Psoas muscle (tissue), 8 donors: ENCODE data around the gene CCNT2. TPM values are rescaled to one million over a fixed set of nuclear protein-coding genes. Genes with fewer than 3 reads are reported as not detected.

ENCODE experiments used
- ATAC-seq, 4 donors: fragments of 200-7000 bp; cut with Tn5 transposase; one replicate each; pipeline ENCODE4 v1.9.1; 2020; ENCODE audit warnings: moderate library complexity in 3 of 4, mild to moderate bottlenecking in 2 of 4
- DNase-seq, 2 donors: peaks; one replicate each; pipeline ENCODE4 v3.0.0-alpha.2; 2020
- H3K27ac ChIP-seq: fragments of 200-600 bp; one replicate; pipeline ENCODE4 v1.8.0; 2022
- H3K27me3 ChIP-seq, 3 donors: fragments of 200-600 bp in 1 of 3; one replicate each; pipeline versions ENCODE4 v1.6.1 to v1.8.0; 2013 to 2022; ENCODE audit warnings: low read length in 2 of 3, mild to moderate bottlenecking in 2 of 3, moderate library complexity in 1 of 3; ENCODE audit not compliant: insufficient read depth in 3 of 3
- H3K36me3 ChIP-seq, 2 donors: fragments of 200-600 bp in 1 of 2; one replicate each; pipeline versions ENCODE4 v1.6.1 to v1.8.0; 2013 to 2022; ENCODE audit warnings: low read depth in 1 of 2, mild to moderate bottlenecking in 1 of 2, moderate library complexity in 1 of 2; ENCODE audit not compliant: insufficient read depth in 1 of 2
- H3K4me1 ChIP-seq: fragments of 200-600 bp; one replicate; pipeline ENCODE4 v1.8.0; 2022
- H3K4me3 ChIP-seq: fragments of 200-600 bp; one replicate; pipeline ENCODE4 v1.8.0; 2022; ENCODE audit warnings: mild to moderate bottlenecking
- H3K9me3 ChIP-seq: fragments of 200-600 bp; one replicate; pipeline ENCODE4 v1.8.0; 2022
- WGBS, 3 donors: extraction: QIAGEN DNeasy Blood & Tissue Kit; methylation state at CpG; one replicate each; pipeline versions ENCODE4 v1.1.6 to v1.1.7; 2013; 5-methylcytosine and 5-hydroxymethylcytosine counted together
- intact Hi-C, 2 donors: fragments of 100-400 bp; cut with DNase I; formaldehyde crosslinking; loops; one replicate each; pipeline versions ENCODE4 v1.11.0 to v1.14.2; 2022
- polyA plus RNA-seq, 3 donors: library from polyadenylated mRNA; stranded (reverse); fragments of 200-250 nt; gene quantifications; one replicate each; pipeline ENCODE4 v1.2.3, GENCODE V29; 2013
- total RNA-seq, 4 donors: library from RNA; stranded (reverse); fragmentation: NEBNext Ultra II Directional in 2 of 4; extraction: Animal tissue kit (Norgen Biotek cat#: 25700) in 2 of 4; gene quantifications; one replicate each; pipeline versions ENCODE4 v1.2.1 to v1.2.4, GENCODE V29; 2021 to 2023
- TF ChIP-seq, protein P1 (sequence below): fragments of 200-600 bp; IDR thresholded peaks from one replicate; pipeline ENCODE4 v1.8.0; 2022; ENCODE audit warnings: antibody characterized with exemption
- donor health status: healthy with polysubstance abuse.
- donor health status: DM: no; HTN: no; CAD: no; lungs with moderate emphysema.
- donor health status: Bipolar disorder and iron deficiency.
- donor health status: healthy.
- donor health status: DM: yes; HTN: yes; CAD: no.
- donor health status: DM: no; HTN: no; CAD: no.
- donor health status: DM: no; HTN: no; CAD: no.
- donor health status: DM: yes; HTN: yes; CAD: no.

The CCNT2 gene
- total and polyA plus RNA-seq, 7 donors = 6.6 to 19.2 (median 13.7) TPM

- intact Hi-C loops = no loop called here
- H3K9me3 ChIP-seq = no peaks in the 10 kb centered on the region
- peaks cover 66% of the 10 kb centered on the region for H3K4me1 ChIP-seq
- 26 to 68% (median 28%) methylated on average over 3 of the region's 3 CpGs for WGBS, 3 donors
- peaks cover 0 to 9% of the 10 kb centered on the region in 2 donors for H3K36me3 ChIP-seq
- no peak overlapping the region for H3K27ac ChIP-seq
- ATAC-seq = peak in 1 of 4 donors; percentile 24
- no peaks in the 10 kb centered on the region for H3K27me3 ChIP-seq
- no peak for DNase-seq
- H3K4me3 ChIP-seq = peak overlapping the region; percentile 25
- TF ChIP-seq, protein P1, sequence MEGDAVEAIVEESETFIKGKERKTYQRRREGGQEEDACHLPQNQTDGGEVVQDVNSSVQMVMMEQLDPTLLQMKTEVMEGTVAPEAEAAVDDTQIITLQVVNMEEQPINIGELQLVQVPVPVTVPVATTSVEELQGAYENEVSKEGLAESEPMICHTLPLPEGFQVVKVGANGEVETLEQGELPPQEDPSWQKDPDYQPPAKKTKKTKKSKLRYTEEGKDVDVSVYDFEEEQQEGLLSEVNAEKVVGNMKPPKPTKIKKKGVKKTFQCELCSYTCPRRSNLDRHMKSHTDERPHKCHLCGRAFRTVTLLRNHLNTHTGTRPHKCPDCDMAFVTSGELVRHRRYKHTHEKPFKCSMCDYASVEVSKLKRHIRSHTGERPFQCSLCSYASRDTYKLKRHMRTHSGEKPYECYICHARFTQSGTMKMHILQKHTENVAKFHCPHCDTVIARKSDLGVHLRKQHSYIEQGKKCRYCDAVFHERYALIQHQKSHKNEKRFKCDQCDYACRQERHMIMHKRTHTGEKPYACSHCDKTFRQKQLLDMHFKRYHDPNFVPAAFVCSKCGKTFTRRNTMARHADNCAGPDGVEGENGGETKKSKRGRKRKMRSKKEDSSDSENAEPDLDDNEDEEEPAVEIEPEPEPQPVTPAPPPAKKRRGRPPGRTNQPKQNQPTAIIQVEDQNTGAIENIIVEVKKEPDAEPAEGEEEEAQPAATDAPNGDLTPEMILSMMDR = no peak
These were observed 7.8 kb downstream of the CCNT2 start for GRCh38 chr2:134926231-134926931.

GRCh38 chr2:134927195-134927594 lies 8.6 kb downstream of the CCNT2 start:
- DNase-seq (no peak), ATAC-seq (peak; percentile 69 to 88 (median 84))
- Histone ChIP-seq H3K9me3 (no peaks in the 10 kb centered on the region), H3K36me3 (peaks cover 0 to 9% of the 10 kb centered on the region in 2 donors), H3K4me1 (peaks cover 60% of the 10 kb centered on the region), H3K27me3 (no peaks in the 10 kb centered on the region), H3K27ac (no peak overlapping the region), H3K4me3 (peak overlapping the region; percentile 25)
- intact Hi-C loops = no loop called here
- WGBS, 3 donors = 71 to 90% (median 75%) methylated on average over 3 of the region's 3 CpGs
- TF ChIP-seq, protein P1 = no peak

GRCh38 chr2:134932864-134933526 lies 14.4 kb downstream of the CCNT2 start:
- H3K4me1 ChIP-seq = peaks cover 38% of the 10 kb centered on the region
- TF ChIP-seq, protein P1 = no peak

DNA sequence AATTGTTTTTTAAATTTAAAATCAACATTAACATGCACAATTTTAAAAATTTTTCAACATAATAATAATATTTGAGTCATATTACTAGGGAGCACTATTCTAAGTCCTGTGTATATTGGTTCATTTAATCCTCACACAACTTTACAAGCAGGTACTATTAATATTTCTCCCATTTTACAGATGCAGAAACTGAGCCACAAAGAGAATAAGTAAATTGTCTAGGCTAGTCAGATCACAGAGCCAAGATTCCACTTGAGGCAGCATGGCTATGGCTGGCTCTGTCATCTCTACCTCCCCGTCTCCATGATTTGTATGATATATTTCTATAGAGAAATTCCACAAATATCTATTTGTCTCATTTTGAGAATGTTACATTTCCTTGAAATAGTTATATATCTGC lies 15.1 kb downstream of the CCNT2 start:
- 85 to 96% (median 95%) methylated on average over 1 of the region's 1 CpG for WGBS, 3 donors
- Histone ChIP-seq H3K4me1 (peaks cover 38% of the 10 kb centered on the region), H3K27me3 (no peaks in the 10 kb centered on the region)

More at GRCh38 chr2:134932864-134933526, 14.4 kb downstream of the CCNT2 start:
- no peak overlapping the region for H3K27ac ChIP-seq
- H3K36me3 ChIP-seq = peaks cover 0 to 14% of the 10 kb centered on the region in 2 donors
- H3K27me3 ChIP-seq = no peaks in the 10 kb centered on the region
- no peak for DNase-seq
- no peaks in the 10 kb centered on the region for H3K9me3 ChIP-seq
- intact Hi-C loops = no loop called here
- no peak overlapping the region for H3K4me3 ChIP-seq
- peak in 1 of 4 donors; percentile 36 for ATAC-seq
- WGBS, 3 donors = 81 to 96% (median 83%) methylated on average over 3 of the region's 3 CpGs

More for the DNA sequence above, 15.1 kb downstream of the CCNT2 start:
- H3K36me3 ChIP-seq = peaks cover 0 to 21% of the 10 kb centered on the region in 2 donors
- ATAC-seq (no peak), DNase-seq (no peak)
- no peak overlapping the region for H3K4me3 ChIP-seq
- no peaks in the 10 kb centered on the region for H3K9me3 ChIP-seq
- intact Hi-C loops = no loop called here
- H3K27ac ChIP-seq = no peak overlapping the region
- TF ChIP-seq, protein P1 = no peak
